ENCODE measurements around the gene LRP8.

Gene LRP8

GRCh38 chr1:53359225-53359933 lies 31.5 kb upstream of the LRP8 start:
- DNase-seq = no peak

- DNase-seq = no peak
Measured at GRCh38 chr1:53356637-53357036, 28.8 kb upstream of the LRP8 start.

GRCh38 chr1:53354119-53354518 lies 26.2 kb upstream of the LRP8 start:
- no peak for DNase-seq

- DNase-seq = no peak
Measured at GRCh38 chr1:53352561-53352960, 24.7 kb upstream of the LRP8 start.

- DNase-seq = no peak
Measured at GRCh38 chr1:53350853-53351767, 23.2 kb upstream of the LRP8 start.

GRCh38 chr1:53349968-53350852 lies 22.3 kb upstream of the LRP8 start:
- no peak for DNase-seq

GRCh38 chr1:53349369-53349835 lies 21.5 kb upstream of the LRP8 start:
- DNase-seq = no peak

GRCh38 chr1:53348486-53349368 lies 20.9 kb upstream of the LRP8 start:
- no peak for DNase-seq

GRCh38 chr1:53346814-53347176 lies 18.9 kb upstream of the LRP8 start:
- no peak for DNase-seq

- no peak for DNase-seq
Measured at GRCh38 chr1:53345996-53346813, 18.3 kb upstream of the LRP8 start.

- no peak for DNase-seq
Measured at GRCh38 chr1:53344921-53345838, 17.3 kb upstream of the LRP8 start.

- DNase-seq = no peak
Measured at GRCh38 chr1:53343831-53344668, 16.2 kb upstream of the LRP8 start.

- no peak for DNase-seq
Measured at GRCh38 chr1:53342735-53343470, 15.0 kb upstream of the LRP8 start.

GRCh38 chr1:53341961-53342707 lies 14.3 kb upstream of the LRP8 start:
- no peak for DNase-seq

- no peak for DNase-seq
Measured at GRCh38 chr1:53341521-53341895, 13.6 kb upstream of the LRP8 start.

GRCh38 chr1:53340660-53341520 lies 13.0 kb upstream of the LRP8 start:
- no peak for DNase-seq
